DND-41 (cell line): ENCODE data around the gene PCSK2.

Experiments used
- CTCF ChIP-seq: IDR thresholded peaks from 2 replicates; pipeline ENCODE4 v1.5.1; 2012; ENCODE audit warnings: borderline replicate concordance, low read length, moderate library complexity, mild to moderate bottlenecking; ENCODE audit not compliant: poor library complexity, severe bottlenecking; ENCODE audit errors: extremely low read depth
- EZH2 ChIP-seq: IDR thresholded peaks from 3 replicates; pipeline ENCODE4 v1.6.1; 2012; ENCODE audit warnings: borderline replicate concordance, low read depth, mild to moderate bottlenecking, moderate library complexity, low read length, inconsistent platforms; ENCODE audit not compliant: severe bottlenecking

GRCh38 chr20:17480696-17481095 is 253.9 kb downstream of the PCSK2 start:
- TF ChIP-seq CTCF (no peak), EZH2 (no peak)
